IPS-NIHi7 (cell line): ENCODE results near the gene ATP2C2.
A peak's percentile ranks its signal among the peaks of the same experiment; 100 is the strongest.

Source experiments
- DNase-seq: peaks from one replicate; pipeline ENCODE4 v3.0.0; 2012; ENCODE audit warnings: mixed read lengths; ENCODE audit errors: extremely low spot score

ATP2C2 gene

DNA sequence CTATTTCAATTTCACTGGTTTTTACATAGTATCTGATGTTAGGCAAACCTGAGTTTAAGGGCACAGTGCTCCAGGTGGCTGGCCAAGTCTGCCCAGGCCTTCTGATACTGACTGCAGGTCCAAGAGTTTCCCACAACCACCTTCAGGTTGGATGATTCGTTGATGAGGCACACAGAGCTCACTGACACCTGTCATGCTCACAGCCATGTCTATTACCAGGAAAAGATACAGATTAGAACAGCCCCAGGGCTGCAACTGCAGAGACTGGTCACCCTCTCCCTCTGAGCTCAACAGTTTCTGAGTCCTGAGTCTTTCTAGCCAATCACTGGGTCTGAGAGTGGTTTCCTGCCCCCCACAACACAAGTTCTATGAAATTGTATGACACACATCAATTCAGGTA, 98.9 kb downstream of the ATP2C2 start:
- no peak for DNase-seq

DNA sequence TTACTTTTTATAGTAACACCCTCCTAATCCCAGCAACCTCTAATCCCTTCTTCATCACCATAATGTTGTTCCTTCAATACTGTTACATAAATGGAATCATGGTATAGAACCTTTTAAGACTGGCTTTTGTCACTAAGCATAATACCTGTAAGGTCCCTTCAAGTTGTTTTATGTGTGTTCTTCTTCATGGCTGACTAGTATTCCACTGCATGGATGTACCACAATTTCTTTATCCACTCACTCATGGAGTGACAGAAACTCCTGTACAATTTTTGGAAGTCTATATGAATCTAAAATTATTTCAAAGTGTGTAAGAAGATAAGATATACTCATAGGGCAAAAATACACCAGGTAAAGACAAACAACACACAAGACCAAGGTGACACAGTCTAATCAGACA, 99.4 kb downstream of the ATP2C2 start:
- DNase-seq, result no peak

GRCh38 chr16:84471316-84471715, 103.0 kb downstream of the ATP2C2 start:
- DNase-seq, result no peak

- no peak for DNase-seq
Observed at GRCh38 chr16:84471966-84472365, 103.6 kb downstream of the ATP2C2 start.

DNA sequence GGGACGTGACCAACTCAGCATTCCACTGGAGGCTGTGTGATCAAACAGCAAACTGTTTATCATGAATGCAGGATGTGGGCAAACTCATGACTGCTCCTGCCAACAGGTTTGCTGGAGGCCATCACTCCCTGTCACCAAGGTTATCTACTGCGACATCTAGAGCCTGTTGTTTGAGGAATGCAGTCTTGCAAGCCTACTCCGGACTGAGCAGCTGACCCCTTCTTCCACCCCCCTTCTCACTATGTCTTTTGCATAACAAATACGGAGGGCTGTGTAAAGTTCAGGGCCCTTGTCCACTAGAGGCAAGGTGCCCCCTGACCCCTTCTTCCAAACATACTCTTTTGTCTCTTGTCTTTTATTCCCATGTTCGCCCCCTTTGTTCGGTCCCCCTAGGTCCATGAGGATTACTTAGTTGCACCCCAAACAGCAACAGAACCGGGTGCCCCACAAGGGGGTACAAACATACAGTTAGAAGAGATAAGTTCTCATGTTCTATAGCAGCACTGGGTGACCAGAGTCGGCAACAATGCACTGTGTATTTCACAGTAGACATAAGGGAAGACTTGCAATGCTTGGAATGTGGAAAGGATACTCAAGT, 107.4 kb downstream of the ATP2C2 start:
- DNase-seq, result no peak

DNA sequence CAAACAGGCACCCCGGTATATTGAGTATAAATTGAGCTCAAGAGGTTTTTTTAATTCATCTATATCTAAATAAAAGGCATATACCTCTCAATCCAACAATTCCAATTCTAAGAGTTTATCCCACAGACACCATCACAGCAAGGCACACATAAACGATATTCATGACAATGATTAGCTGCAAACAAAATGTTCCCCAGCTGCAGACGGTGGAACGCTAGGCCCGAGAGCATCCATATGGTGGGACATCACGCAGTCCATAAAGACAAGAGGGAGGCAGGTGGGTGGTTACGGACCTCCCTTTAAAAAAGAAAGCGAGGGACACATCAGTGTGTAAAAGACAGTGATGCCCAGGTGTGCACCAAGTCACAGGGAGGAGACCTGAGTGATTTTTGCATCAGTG, 108.1 kb downstream of the ATP2C2 start:
- DNase-seq, result no peak

- DNase-seq, result no peak
Observed at GRCh38 chr16:84477661-84478060, 109.3 kb downstream of the ATP2C2 start.

- DNase-seq, result peak; percentile 11
Observed at GRCh38 chr16:84478172-84478947, 110.0 kb downstream of the ATP2C2 start.

- DNase-seq, result no peak
Observed at GRCh38 chr16:84479716-84480450, 111.5 kb downstream of the ATP2C2 start.

DNA sequence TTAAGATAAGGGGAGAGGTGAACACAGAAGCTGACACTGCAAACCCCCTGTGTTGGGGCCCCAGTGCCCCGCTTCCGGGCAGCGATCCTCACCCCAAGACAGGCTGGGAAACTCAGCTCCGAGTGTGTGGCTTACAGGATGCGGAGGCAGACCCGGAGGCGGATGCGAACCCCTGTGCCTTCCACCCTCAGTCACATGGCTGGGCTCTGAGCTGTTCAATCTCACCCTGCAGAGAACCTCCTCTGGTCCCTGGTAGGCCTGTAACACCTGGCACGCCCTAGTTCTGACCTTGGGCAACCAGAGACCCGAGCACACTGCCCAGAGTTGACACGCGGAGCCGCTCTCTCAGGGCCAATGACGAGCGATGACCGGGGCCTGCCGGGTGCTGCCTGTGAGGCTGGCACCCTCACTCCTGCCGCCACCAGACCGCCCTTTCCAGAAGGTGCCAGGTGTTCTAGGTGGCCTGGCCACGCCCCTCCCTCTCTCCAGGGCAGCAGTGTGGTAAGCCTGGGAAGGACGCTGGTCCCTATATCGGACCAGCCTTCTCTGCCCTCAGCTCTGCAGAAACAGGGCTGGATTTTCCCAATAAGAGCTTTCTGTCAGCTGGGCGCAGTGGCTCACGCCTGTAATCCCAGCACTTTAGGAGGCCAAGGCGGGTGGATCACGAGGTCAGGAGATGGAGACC, 112.9 kb downstream of the ATP2C2 start:
- no peak for DNase-seq

DNA sequence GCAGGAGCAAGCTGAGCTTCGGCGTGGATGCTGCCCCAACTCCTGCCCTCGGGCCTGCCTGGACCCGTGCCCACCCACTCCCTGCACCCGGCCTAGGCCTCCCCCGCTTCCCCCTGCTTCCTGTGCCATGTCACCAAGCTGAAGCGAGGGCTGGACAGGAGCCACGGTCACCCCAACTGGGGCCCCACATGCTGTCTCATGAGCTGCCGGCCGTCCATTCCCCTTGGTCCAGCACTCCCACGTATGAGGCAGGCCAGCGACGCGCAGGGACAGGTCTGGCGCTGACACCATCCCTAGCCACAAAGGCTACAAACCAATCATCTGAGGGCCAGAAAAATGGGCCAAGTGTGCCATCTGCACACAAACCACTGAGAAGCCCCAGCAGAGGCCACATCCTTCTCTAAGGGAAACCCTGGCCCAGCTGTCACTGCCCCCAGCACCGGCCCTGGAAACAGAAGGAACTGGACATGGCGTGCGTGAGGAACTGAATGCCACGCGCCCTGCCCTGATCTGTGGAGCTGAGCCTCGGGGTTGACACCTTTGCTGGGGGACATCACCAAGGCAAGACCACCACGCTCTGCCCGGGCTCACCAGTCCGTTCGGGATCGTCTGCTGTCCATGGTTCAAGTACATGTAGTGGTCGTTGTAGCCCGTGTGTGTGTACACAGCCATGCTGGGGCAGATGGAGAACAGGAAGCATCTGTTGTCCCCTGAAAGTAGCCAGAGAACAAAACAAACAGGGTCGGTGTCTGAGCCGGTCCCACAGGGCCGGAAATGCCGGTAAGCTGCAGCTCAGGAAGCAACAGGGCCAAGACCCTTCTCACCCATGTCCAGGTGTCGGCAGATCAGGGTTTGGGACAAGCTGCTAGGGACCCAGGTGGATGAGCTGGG, 113.9 kb downstream of the ATP2C2 start:
- no peak for DNase-seq

GRCh38 chr16:84482951-84483881, 114.9 kb downstream of the ATP2C2 start:
- DNase-seq, result no peak

GRCh38 chr16:84483882-84484565, 115.7 kb downstream of the ATP2C2 start:
- DNase-seq, result no peak

- peak; percentile 79 for DNase-seq
Observed at GRCh38 chr16:84484579-84485254, 116.4 kb downstream of the ATP2C2 start.

DNA sequence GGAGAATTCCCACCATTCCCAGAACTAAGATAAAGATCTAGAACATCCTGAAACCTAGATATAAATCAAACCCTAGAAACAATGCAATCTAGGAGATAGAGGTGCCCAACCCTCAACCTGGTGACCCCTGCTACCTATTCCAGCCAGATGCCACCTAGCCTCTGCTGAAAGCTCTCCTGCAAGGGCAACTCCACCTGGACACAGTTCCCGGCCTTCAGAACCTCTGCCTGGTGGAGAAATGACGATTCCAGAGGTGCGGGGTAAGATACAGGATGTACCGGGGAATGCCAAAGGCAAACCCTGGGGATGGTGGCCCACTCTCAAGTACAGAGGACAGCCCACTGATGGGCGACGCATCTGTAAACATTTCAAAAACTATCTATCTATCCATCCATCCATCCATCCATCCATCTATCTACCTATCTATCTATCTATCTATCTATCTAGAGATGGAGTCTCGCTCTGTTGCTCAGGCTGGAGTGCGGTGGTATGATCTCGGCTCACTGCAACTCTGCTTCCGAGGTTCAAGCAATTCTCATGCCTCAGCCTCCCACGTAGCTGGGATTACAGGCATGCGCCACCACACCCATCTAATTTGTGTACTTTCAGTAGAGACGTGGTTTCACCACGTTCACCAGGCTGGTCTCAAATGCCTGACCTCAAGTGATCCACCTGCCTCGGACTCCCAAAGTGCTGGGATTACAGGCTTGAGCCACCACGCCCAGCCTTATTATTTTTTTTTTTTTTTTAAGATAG, 117.1 kb downstream of the ATP2C2 start:
- DNase-seq, result no peak

GRCh38 chr16:84486126-84486525, 117.8 kb downstream of the ATP2C2 start:
- DNase-seq, result no peak

GRCh38 chr16:84486551-84487235, 118.4 kb downstream of the ATP2C2 start:
- DNase-seq, result no peak

DNA sequence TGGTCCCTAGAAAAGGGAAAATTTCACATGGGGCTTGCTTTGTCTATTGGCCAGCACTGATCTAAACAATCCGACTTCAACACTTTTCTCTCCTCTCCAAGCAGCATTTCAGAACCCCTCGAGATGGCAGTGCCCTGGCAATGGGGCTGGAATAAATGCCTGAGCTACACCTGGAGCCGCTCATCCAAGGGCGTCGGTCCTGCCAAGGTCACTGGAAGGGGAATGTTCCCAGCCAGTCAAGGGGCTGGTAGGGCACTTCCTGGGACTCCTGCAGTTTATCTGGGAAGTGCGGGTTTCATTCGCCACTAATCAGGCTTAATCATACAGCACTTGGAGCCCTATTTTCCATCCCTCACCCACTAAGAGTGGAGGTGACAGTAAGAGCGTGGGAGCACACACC, 119.0 kb downstream of the ATP2C2 start:
- DNase-seq, result no peak
